GM12878 (cell line): ENCODE measurements around the gene P3H1. TPM values are rescaled to one million over a fixed set of nuclear protein-coding genes. Genes with fewer than 3 reads are reported as not detected.
A peak's percentile ranks its signal among the peaks of the same experiment; 100 is the strongest.

ENCODE experiments used
- ATAC-seq: fragments of 200-7000 bp; cut with Tn5 transposase; 3 replicates; pipeline ENCODE4 v1.9.1; 2020; ENCODE audit warnings: mild to moderate bottlenecking, moderate library complexity
- BruUV-seq: library from RNA; stranded (reverse); fragments of 400-500 nt; replicated peaks from 2 replicates; lab custom pipeline; 2021; lab: Mats Ljungman, UMichigan
- CTCF ChIA-PET: fragments of 300-600 bp; sonication (Branson Sonifier 250); formaldehyde crosslinking; extraction: SDS; loops from one replicate; lab custom pipeline; 2021; ENCODE audit warnings: inconsistent platforms; lab: Yijun Ruan, JAX
- POLR2A ChIA-PET: fragments of 350-600 bp; formaldehyde crosslinking; extraction: SDS; loops from one replicate; lab custom pipeline; 2021; ENCODE audit warnings: inconsistent platforms; lab: Charles Lee
- RAD21 ChIA-PET: fragments of 300-600 bp; sonication (Branson Sonifier 250); formaldehyde crosslinking; loops from one replicate; lab custom pipeline; 2023; ENCODE audit warnings: antibody characterized with exemption; ENCODE audit not compliant: unreplicated experiment; lab: Charles Lee
- SMC1A ChIA-PET: fragments of 300-600 bp; sonication (Branson Sonifier 250); formaldehyde crosslinking; loops from one replicate; lab custom pipeline; 2023; ENCODE audit not compliant: unreplicated experiment, uncharacterized antibody; lab: Charles Lee
- DNase-seq: peaks from one replicate; pipeline ENCODE4 v3.0.0-alpha.2; 2011; ENCODE audit warnings: low read depth, low spot score
- FAIRE-seq: peaks from 3 replicates; lab custom pipeline; 2011; peaks lifted over from hg19 to GRCh38; lab: Jason Lieb, UNC
- H2AFZ ChIP-seq: 2 replicates; pipeline ENCODE4 v1.6.0; 2011; ENCODE audit warnings: low read depth, low read length, control low read depth; ENCODE audit not compliant: control insufficient read depth
- H3K27ac ChIP-seq: 2 replicates; pipeline ENCODE4 v1.5.1; 2011; ENCODE audit warnings: control low read depth; ENCODE audit not compliant: control insufficient read depth, insufficient read depth
- H3K27me3 ChIP-seq, 2 experiments: replicated peaks in 1 of 2; 2 replicates each; pipeline versions ENCODE4 v1.6.0 to v1.6.1; 2011; ENCODE audit warnings: low read length in 1 of 2; ENCODE audit not compliant: control insufficient read depth in 2 of 2, insufficient read depth in 2 of 2
- H3K36me3 ChIP-seq, 2 experiments: 2 replicates each; pipeline ENCODE4 v1.5.1; 2011; ENCODE audit warnings: low read length in 1 of 2; ENCODE audit not compliant: control insufficient read depth in 2 of 2, insufficient read depth in 2 of 2
- H3K4me1 ChIP-seq: 2 replicates; pipeline ENCODE4 v1.6.1; 2011; ENCODE audit warnings: mild to moderate bottlenecking, low read length, moderate library complexity, mixed read lengths; ENCODE audit not compliant: control insufficient read depth, insufficient read depth
- H3K4me2 ChIP-seq: 2 replicates; pipeline ENCODE4 v1.6.0; 2011; ENCODE audit warnings: control low read depth; ENCODE audit not compliant: control insufficient read depth, insufficient read depth
- H3K4me3 ChIP-seq: fragments of 200-600 bp; sonication (generic); 2 replicates; pipeline ENCODE4 v1.5.1; 2016
- H3K79me2 ChIP-seq: 2 replicates; pipeline ENCODE4 v1.6.0; 2011; ENCODE audit warnings: low read length; ENCODE audit not compliant: control insufficient read depth, insufficient read depth
- H3K9ac ChIP-seq: 2 replicates; pipeline ENCODE4 v1.8.0; 2011; ENCODE audit warnings: low read length, control low read depth, mixed read lengths; ENCODE audit not compliant: control insufficient read depth, insufficient read depth
- H3K9me3 ChIP-seq: replicated peaks from 3 replicates; pipeline ENCODE4 v1.5.1; 2011; ENCODE audit warnings: mild to moderate bottlenecking, low read length; ENCODE audit not compliant: control insufficient read depth, insufficient read depth
- H4K20me1 ChIP-seq: 2 replicates; pipeline ENCODE4 v1.6.0; 2011; ENCODE audit not compliant: control insufficient read depth, insufficient read depth
- HDGF ChIP-seq: fragments of 450-650 bp; IDR thresholded peaks from 2 replicates; pipeline ENCODE4 v1.6.1; 2016; ENCODE audit warnings: antibody characterized with exemption
- JUNB ChIP-seq: IDR thresholded peaks from 2 replicates; pipeline ENCODE4 v1.6.1; 2016; ENCODE audit warnings: antibody characterized with exemption, mild to moderate bottlenecking
- RAD21 ChIP-seq: IDR thresholded peaks from 2 replicates; pipeline ENCODE4 v1.6.1; 2011; ENCODE audit warnings: mild to moderate bottlenecking, low read depth, low read length, moderate library complexity; ENCODE audit not compliant: insufficient read depth
- SMC3 ChIP-seq: IDR thresholded peaks from 2 replicates; pipeline ENCODE4 v1.6.1; 2011; ENCODE audit warnings: low read length, improper control_type of control experiment, borderline replicate concordance
- SREBF1 ChIP-seq: IDR thresholded peaks from 2 replicates; pipeline ENCODE4 v1.6.1; 2012; ENCODE audit warnings: mild to moderate bottlenecking, low read length
- YY1 ChIP-seq: IDR thresholded peaks from 2 replicates; pipeline ENCODE4 v1.6.1; 2011; ENCODE audit warnings: low read depth, mild to moderate bottlenecking, low read length
- WGBS: methylation state at CpG from one replicate; pipeline ENCODE4 v1.1.6; 2016; ENCODE audit warnings: low lambda C conversion rate; ENCODE audit not compliant: insufficient replicate concordance, insufficient coverage; ENCODE audit errors: missing lambda C conversion rate; 5-methylcytosine and 5-hydroxymethylcytosine counted together
- in situ Hi-C: fragments of 300-500 bp; cut with MboI; formaldehyde crosslinking; loops from 9 replicates; pipeline ENCODE4 v1.14.3; 2018; ENCODE audit warnings: mixed read lengths
- intact Hi-C: fragments of 100-400 bp; cut with micrococcal nuclease; formaldehyde crosslinking; loops from one replicate; pipeline ENCODE4 v1.14.2; 2022; ENCODE audit not compliant: unreplicated experiment
- polyA plus RNA-seq, 11 experiments: library from polyadenylated mRNA; depleted of rRNA in 4 of 11; unstranded in 6 of 11; stranded (reverse) in 5 of 11; fragments of >200 nt; fragmentation: Nextera tagmentation in 4 of 11; fragmentation: Illumina TruSeq in 1 of 11; extraction: Ambion mirVana in 4 of 11; extraction: Trizol in 1 of 11; gene quantifications; 1 replicate in 1 of 11; 2 replicates in 10 of 11; pipeline versions ENCODE4 v1.2.1 to v1.2.3, GENCODE V29; 2011 to 2016; ENCODE audit warnings: inconsistent platforms in 2 of 11, missing spikeins in 2 of 11, low read depth in 1 of 11
- total RNA-seq, 4 experiments: library from RNA; depleted of rRNA in 3 of 4; stranded (reverse); fragments of >200 nt in 3 of 4; fragmentation: Illumina TruSeq in 1 of 4; extraction: Trizol in 1 of 4; gene quantifications; 2 replicates each; pipeline versions ENCODE4 v1.2.1 to v1.2.3, GENCODE V29; 2013 to 2021
- TF ChIP-seq, protein P1 (sequence below), 3 experiments: IDR thresholded peaks in 2 of 3; conservative IDR thresholded peaks in 1 of 3; 2 replicates each; pipeline ENCODE4 v1.5.1; 2011; ENCODE audit warnings: low read depth in 3 of 3, low read length in 3 of 3, mild to moderate bottlenecking in 3 of 3, control low read depth in 2 of 3, moderate library complexity in 2 of 3, inconsistent platforms in 1 of 3, mixed read lengths in 1 of 3; ENCODE audit not compliant: control insufficient read depth in 2 of 3, insufficient read depth in 1 of 3; ENCODE audit errors: extremely low read depth in 1 of 3
- TF ChIP-seq, protein P2 (sequence below): IDR thresholded peaks from 2 replicates; pipeline ENCODE4 v1.6.1; 2012; ENCODE audit warnings: low read depth, low read length, improper control_type of control experiment

Gene P3H1
- total and polyA plus RNA-seq, 10 of the 15 experiments (the other 5 are each of a cell fraction or from before 2014, with no cell fraction given): 0.72 to 42.4 (median 26.0) TPM

DNA sequence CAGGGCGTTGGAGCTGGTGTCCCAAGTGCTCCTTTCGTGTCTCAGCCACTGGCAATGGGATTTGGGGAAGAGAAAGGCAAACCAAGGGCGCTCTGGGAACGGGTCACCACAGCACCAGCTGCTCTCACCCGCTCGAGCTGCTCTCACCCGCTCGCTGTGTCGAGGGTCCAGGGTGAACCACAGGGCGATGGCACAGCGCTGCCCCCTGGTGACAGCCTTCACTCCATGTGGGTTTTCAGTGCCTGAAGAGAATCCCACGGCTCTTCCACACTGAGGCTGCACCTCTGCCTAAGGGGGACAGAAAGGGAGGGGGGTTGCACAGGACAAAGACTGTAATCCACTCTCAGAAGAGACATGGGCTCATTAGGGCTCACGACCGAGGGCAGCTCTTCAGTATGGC lies 19.7 kb downstream of the P3H1 start:
- H3K27me3 ChIP-seq: no peaks in the 10 kb centered on the region
- DNase-seq: no peak
- no peak overlapping the region for H3K9ac ChIP-seq
- H3K79me2 ChIP-seq: no peaks in the 10 kb centered on the region
- H3K27ac ChIP-seq: no peak overlapping the region
- H3K9me3 ChIP-seq: no peaks in the 10 kb centered on the region
- no peak for FAIRE-seq
- ChIA-PET RAD21 (no interaction called here), CTCF (interaction anchor here (0.6 to 2.3 kb wide), 9 partner anchors 18 to 401 kb away, joined by 3 to 9 read pairs (median 3); no protein-coding TSS in a partner anchor), SMC1A (interaction anchor here (1.1 kb wide), 1 partner anchor 169 kb away, joined by 4 read pairs; no protein-coding TSS in a partner anchor), POLR2A (no interaction called here)
- in situ Hi-C loops: no loop called here
- no TSS peak for BruUV-seq
- H3K4me1 ChIP-seq: no peaks in the 10 kb centered on the region
- peaks cover 7% of the 10 kb centered on the region in 2 experiments; a peak in 3 of 4 replicates for H3K36me3 ChIP-seq
- no peaks in the 10 kb centered on the region for H4K20me1 ChIP-seq
- no peak overlapping the region for H2AFZ ChIP-seq
- H3K4me2 ChIP-seq: no peak overlapping the region
- H3K4me3 ChIP-seq: no peak overlapping the region
- 46% methylated on average over 14 of the region's 14 CpGs for WGBS
- peak; percentile 74 for ATAC-seq
- TF ChIP-seq YY1 (0 out of 2 replicates have a peak, but pooled peaks have one; percentile 19), HDGF (no peak), JUNB (no peak), SREBF1 (no peak), RAD21 (peak; percentile 66), SMC3 (peak; percentile 78)
- TF ChIP-seq, protein P1, sequence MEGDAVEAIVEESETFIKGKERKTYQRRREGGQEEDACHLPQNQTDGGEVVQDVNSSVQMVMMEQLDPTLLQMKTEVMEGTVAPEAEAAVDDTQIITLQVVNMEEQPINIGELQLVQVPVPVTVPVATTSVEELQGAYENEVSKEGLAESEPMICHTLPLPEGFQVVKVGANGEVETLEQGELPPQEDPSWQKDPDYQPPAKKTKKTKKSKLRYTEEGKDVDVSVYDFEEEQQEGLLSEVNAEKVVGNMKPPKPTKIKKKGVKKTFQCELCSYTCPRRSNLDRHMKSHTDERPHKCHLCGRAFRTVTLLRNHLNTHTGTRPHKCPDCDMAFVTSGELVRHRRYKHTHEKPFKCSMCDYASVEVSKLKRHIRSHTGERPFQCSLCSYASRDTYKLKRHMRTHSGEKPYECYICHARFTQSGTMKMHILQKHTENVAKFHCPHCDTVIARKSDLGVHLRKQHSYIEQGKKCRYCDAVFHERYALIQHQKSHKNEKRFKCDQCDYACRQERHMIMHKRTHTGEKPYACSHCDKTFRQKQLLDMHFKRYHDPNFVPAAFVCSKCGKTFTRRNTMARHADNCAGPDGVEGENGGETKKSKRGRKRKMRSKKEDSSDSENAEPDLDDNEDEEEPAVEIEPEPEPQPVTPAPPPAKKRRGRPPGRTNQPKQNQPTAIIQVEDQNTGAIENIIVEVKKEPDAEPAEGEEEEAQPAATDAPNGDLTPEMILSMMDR (IDR thresholded peaks at IDR 0.05 in 2 of 3, conservative IDR thresholded peaks at IDR 0.05 in 1 of 3; ENCODE audit: control insufficient read depth in 2 of 3, extremely low read depth in 1 of 3, insufficient read depth in 1 of 3, low read depth in 3 of 3, low read length in 3 of 3): peak; percentile 65 to 69 (median 67)
- TF ChIP-seq, protein P2, sequence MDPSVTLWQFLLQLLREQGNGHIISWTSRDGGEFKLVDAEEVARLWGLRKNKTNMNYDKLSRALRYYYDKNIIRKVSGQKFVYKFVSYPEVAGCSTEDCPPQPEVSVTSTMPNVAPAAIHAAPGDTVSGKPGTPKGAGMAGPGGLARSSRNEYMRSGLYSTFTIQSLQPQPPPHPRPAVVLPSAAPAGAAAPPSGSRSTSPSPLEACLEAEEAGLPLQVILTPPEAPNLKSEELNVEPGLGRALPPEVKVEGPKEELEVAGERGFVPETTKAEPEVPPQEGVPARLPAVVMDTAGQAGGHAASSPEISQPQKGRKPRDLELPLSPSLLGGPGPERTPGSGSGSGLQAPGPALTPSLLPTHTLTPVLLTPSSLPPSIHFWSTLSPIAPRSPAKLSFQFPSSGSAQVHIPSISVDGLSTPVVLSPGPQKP: no peak
- intact Hi-C loops: loop anchor here (2.0 to 5.0 kb wide), 2 partner anchors 168 to 405 kb away; no protein-coding TSS in a partner anchor
